IPS-20b (cell line): ENCODE data around the gene JPH2.

Experiments
- H3K27ac ChIP-seq: one replicate; pipeline ENCODE4 v1.5.1; 2013; ENCODE audit warnings: low read length
- H3K27me3 ChIP-seq: 2 replicates; pipeline ENCODE4 v1.6.1; 2013; ENCODE audit warnings: mild to moderate bottlenecking, low read length, inconsistent platforms; ENCODE audit not compliant: insufficient read depth
- H3K36me3 ChIP-seq: 2 replicates; pipeline ENCODE4 v1.6.1; 2013; ENCODE audit warnings: low read depth, mild to moderate bottlenecking, inconsistent platforms, low read length, moderate library complexity; ENCODE audit not compliant: insufficient read depth
- H3K4me1 ChIP-seq: 2 replicates; pipeline ENCODE4 v1.6.1; 2013; ENCODE audit warnings: mild to moderate bottlenecking, control low read depth, inconsistent platforms, low read length, moderate library complexity; ENCODE audit not compliant: insufficient read depth
- H3K4me3 ChIP-seq: 2 replicates; pipeline ENCODE4 v1.5.1; 2013; ENCODE audit warnings: mild to moderate bottlenecking, low read length, inconsistent platforms
- H3K9ac ChIP-seq: 2 replicates; pipeline ENCODE4 v1.6.1; 2013; ENCODE audit warnings: low read depth, mild to moderate bottlenecking, inconsistent platforms, low read length, moderate library complexity
- H3K9me3 ChIP-seq: 2 replicates; pipeline ENCODE4 v1.6.1; 2013; ENCODE audit warnings: mild to moderate bottlenecking, low read depth, low read length, inconsistent platforms; ENCODE audit not compliant: insufficient read depth

JPH2 gene

GRCh38 chr20:44068316-44069201, 118.4 kb downstream of the JPH2 start:
- Histone ChIP-seq H3K4me1 (no peaks in the 10 kb centered on the region), H3K27ac (no peak overlapping the region), H3K36me3 (no peaks in the 10 kb centered on the region), H3K9me3 (no peaks in the 10 kb centered on the region), H3K27me3 (no peaks in the 10 kb centered on the region), H3K4me3 (no peak overlapping the region), H3K9ac (no peak overlapping the region)

- H3K27me3 ChIP-seq = no peaks in the 10 kb centered on the region
- H3K4me3 ChIP-seq = no peak overlapping the region
- H3K36me3 ChIP-seq = no peaks in the 10 kb centered on the region
- H3K9ac ChIP-seq = no peak overlapping the region
- no peaks in the 10 kb centered on the region for H3K4me1 ChIP-seq
- H3K27ac ChIP-seq = no peak overlapping the region
- no peaks in the 10 kb centered on the region for H3K9me3 ChIP-seq
Observed at GRCh38 chr20:44067650-44068081, 119.3 kb downstream of the JPH2 start.

- no peaks in the 10 kb centered on the region for H3K4me1 ChIP-seq
- no peaks in the 10 kb centered on the region for H3K9me3 ChIP-seq
- no peak overlapping the region for H3K9ac ChIP-seq
- H3K36me3 ChIP-seq = no peaks in the 10 kb centered on the region
- H3K27me3 ChIP-seq = no peaks in the 10 kb centered on the region
- H3K4me3 ChIP-seq = no peak overlapping the region
- H3K27ac ChIP-seq = no peak overlapping the region
Observed at GRCh38 chr20:44066645-44067606, 120.1 kb downstream of the JPH2 start.

- no peaks in the 10 kb centered on the region for H3K4me1 ChIP-seq
- H3K36me3 ChIP-seq = no peaks in the 10 kb centered on the region
- H3K4me3 ChIP-seq = no peak overlapping the region
- no peaks in the 10 kb centered on the region for H3K27me3 ChIP-seq
- no peak overlapping the region for H3K27ac ChIP-seq
- no peak overlapping the region for H3K9ac ChIP-seq
- no peaks in the 10 kb centered on the region for H3K9me3 ChIP-seq
Observed at GRCh38 chr20:44065401-44066340, 121.3 kb downstream of the JPH2 start.

GRCh38 chr20:44064501-44065400, 122.2 kb downstream of the JPH2 start:
- H3K27me3 ChIP-seq = no peaks in the 10 kb centered on the region
- no peaks in the 10 kb centered on the region for H3K4me1 ChIP-seq
- H3K9me3 ChIP-seq = no peaks in the 10 kb centered on the region
- no peak overlapping the region for H3K9ac ChIP-seq
- H3K4me3 ChIP-seq = no peak overlapping the region
- no peaks in the 10 kb centered on the region for H3K36me3 ChIP-seq
- H3K27ac ChIP-seq = no peak overlapping the region
